ENCODE measurements around the gene SORL1.

The SORL1 gene

GRCh38 chr11:121417055-121417551, 35.0 kb upstream of the SORL1 start:
- no peaks in the 10 kb centered on the region for H3K79me2 ChIP-seq (ENCODE audit: insufficient read depth, low read depth)
- peaks cover 67% of the 10 kb centered on the region for H3K4me1 ChIP-seq (ENCODE audit: low read depth, poor library complexity, severe bottlenecking)
- H3K4me3 ChIP-seq (IDR thresholded peaks at IDR 0.05; ENCODE audit: insufficient read depth, low read depth, low read length): no peak overlapping the region
- no peaks in the 10 kb centered on the region for H3K27me3 ChIP-seq (ENCODE audit: insufficient read depth, low read depth)
- H4K20me1 ChIP-seq (ENCODE audit: insufficient read depth): no peaks in the 10 kb centered on the region
- peak overlapping the region; percentile 75 for H3K27ac ChIP-seq
- H3K4me2 ChIP-seq: peak overlapping the region; percentile 63; the same call in 1 of the 2 replicates
- no peak overlapping the region; the same call in 1 of the 2 replicates for H3K9ac ChIP-seq
- H3K36me3 ChIP-seq (ENCODE audit: insufficient read depth): no peaks in the 10 kb centered on the region
- no peak overlapping the region for H2AFZ ChIP-seq (ENCODE audit: low read depth)
- no peak for TF ChIP-seq CTCF (conservative IDR thresholded peaks at IDR 0.05; ENCODE audit: low read depth, low read length)

DNA sequence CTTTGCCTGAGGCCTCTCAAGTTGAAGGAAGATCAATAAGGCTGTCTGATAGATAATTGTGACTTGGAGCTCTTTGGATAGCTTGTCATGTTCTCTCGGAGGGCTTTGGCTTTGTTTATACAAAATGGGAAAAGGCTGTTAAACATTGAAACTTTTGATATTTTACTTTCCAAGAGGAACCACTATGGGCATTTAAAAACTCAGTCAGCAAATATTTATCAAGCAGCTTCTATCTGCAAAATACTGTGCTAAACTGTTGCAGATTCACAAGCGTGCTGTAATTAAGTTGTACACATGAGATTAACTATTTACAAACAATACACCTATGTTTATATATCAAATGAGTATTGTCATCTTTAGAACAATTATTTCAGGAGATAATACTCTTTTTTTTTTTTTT, 34.5 kb upstream of the SORL1 start:
- Histone ChIP-seq H3K27me3 (ENCODE audit: insufficient read depth, low read depth) (no peaks in the 10 kb centered on the region), H2AFZ (ENCODE audit: low read depth) (no peak overlapping the region), H3K9ac (no peak overlapping the region; the same call in 1 of the 2 replicates), H3K4me3 (IDR thresholded peaks at IDR 0.05; ENCODE audit: insufficient read depth, low read depth, low read length) (no peak overlapping the region), H3K4me2 (peak overlapping the region; percentile 63; the same call in 1 of the 2 replicates), H3K36me3 (ENCODE audit: insufficient read depth) (no peaks in the 10 kb centered on the region), H3K79me2 (ENCODE audit: insufficient read depth, low read depth) (no peaks in the 10 kb centered on the region), H3K4me1 (ENCODE audit: low read depth, poor library complexity, severe bottlenecking) (peaks cover 73% of the 10 kb centered on the region), H3K27ac (peak overlapping the region; percentile 75), H4K20me1 (ENCODE audit: insufficient read depth) (no peaks in the 10 kb centered on the region)
- no peak for TF ChIP-seq CTCF (conservative IDR thresholded peaks at IDR 0.05; ENCODE audit: low read depth, low read length)

- H4K20me1 ChIP-seq (ENCODE audit: insufficient read depth): no peaks in the 10 kb centered on the region
- H2AFZ ChIP-seq (ENCODE audit: low read depth): no peak overlapping the region
- H3K4me2 ChIP-seq: peak overlapping the region; percentile 73
Measured at GRCh38 chr11:121418625-121419114, 33.4 kb upstream of the SORL1 start.

GRCh38 chr11:121419836-121420235, 32.3 kb upstream of the SORL1 start:
- no peak for TF ChIP-seq CTCF (conservative IDR thresholded peaks at IDR 0.05; ENCODE audit: low read depth, low read length)
- no peaks in the 10 kb centered on the region for H4K20me1 ChIP-seq (ENCODE audit: insufficient read depth)
- no peak overlapping the region for H3K4me3 ChIP-seq (IDR thresholded peaks at IDR 0.05; ENCODE audit: insufficient read depth, low read depth, low read length)
- peak overlapping the region; percentile 75 for H3K27ac ChIP-seq
- peaks cover 76% of the 10 kb centered on the region for H3K4me1 ChIP-seq (ENCODE audit: low read depth, poor library complexity, severe bottlenecking)
- H3K4me2 ChIP-seq: peak overlapping the region; percentile 73
- no peak overlapping the region for H2AFZ ChIP-seq (ENCODE audit: low read depth)
- no peaks in the 10 kb centered on the region for H3K27me3 ChIP-seq (ENCODE audit: insufficient read depth, low read depth)
- H3K36me3 ChIP-seq (ENCODE audit: insufficient read depth): no peaks in the 10 kb centered on the region
- peak overlapping the region; percentile 25; the same call in 1 of the 2 replicates for H3K9ac ChIP-seq
- no peaks in the 10 kb centered on the region for H3K79me2 ChIP-seq (ENCODE audit: insufficient read depth, low read depth)

More at GRCh38 chr11:121418625-121419114, 33.4 kb upstream of the SORL1 start:
- Histone ChIP-seq H3K27ac (peak overlapping the region; percentile 75), H3K79me2 (ENCODE audit: insufficient read depth, low read depth) (no peaks in the 10 kb centered on the region), H3K36me3 (ENCODE audit: insufficient read depth) (no peaks in the 10 kb centered on the region), H3K4me1 (ENCODE audit: low read depth, poor library complexity, severe bottlenecking) (peaks cover 76% of the 10 kb centered on the region), H3K4me3 (IDR thresholded peaks at IDR 0.05; ENCODE audit: insufficient read depth, low read depth, low read length) (no peak overlapping the region), H3K9ac (no peak overlapping the region; the same call in 1 of the 2 replicates), H3K27me3 (ENCODE audit: insufficient read depth, low read depth) (no peaks in the 10 kb centered on the region)
- no peak for TF ChIP-seq CTCF (conservative IDR thresholded peaks at IDR 0.05; ENCODE audit: low read depth, low read length)
